ENCODE measurements around the gene RHOXF2B.
"Not testable (repeated sequence)": the region's sequence is repeated elsewhere in the genome, so short reads cannot be mapped to it uniquely, and the experiment has no call there.

Gene RHOXF2B

DNA sequence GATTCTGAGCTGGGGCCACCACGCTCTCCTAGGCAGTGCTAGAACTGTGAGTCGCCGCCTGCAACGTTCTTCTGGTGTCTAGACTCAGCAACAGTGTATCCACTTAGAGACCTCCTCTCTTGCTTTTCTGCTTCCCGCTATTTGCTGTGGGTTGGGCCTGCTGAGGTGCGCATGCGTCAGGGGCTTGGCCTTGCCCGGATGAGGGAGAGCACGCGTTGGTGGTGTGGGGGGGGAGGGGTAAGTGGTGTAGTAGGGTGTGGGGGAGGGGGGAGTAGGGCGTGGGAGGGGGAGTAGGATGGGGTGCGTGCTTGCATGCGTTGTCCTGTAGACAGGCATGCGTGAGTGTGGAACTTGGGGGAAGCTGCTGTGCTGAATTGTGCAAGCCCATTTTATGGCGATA, at the start of gene RHOXF2B:
TSS of gene RHOXF2B (minus strand) at position 101 of the 400 bp plus-strand sequence. CDS start 138 bp downstream, outside the sequence.
- not testable (repeated sequence) for H3K27me3 ChIP-seq; H3K9me3 ChIP-seq (replicated peaks in 1 of 11); H4K20me1 ChIP-seq; H3K4me2 ChIP-seq; H3K36me3 ChIP-seq; H3K9ac ChIP-seq; H3K4me3 ChIP-seq; H3K4me1 ChIP-seq; H3K27ac ChIP-seq

GRCh38 chrX:120125444-120125843, 48.0 kb upstream of the RHOXF2B start:
- Histone ChIP-seq H3K4me2 (peak overlapping the region; percentile 6 to 61 (median 49); a peak in 21 of 22 replicates), H3K27me3 (no peaks in the 10 kb centered on the region), H3K4me1 (peaks cover 6 to 14% (median 11%) of the 10 kb centered on the region in 10 experiments; a peak in 13 of 20 replicates), H3K4me3 (no peak overlapping the region), H3K9me3 (replicated peaks in 1 of 11) (peaks cover 0 to 11% (median 0%) of the 10 kb centered on the region in 11 experiments; a peak in 3 of 22 replicates), H3K9ac (no peak overlapping the region), H3K27ac (no peak overlapping the region), H4K20me1 (no peaks in the 10 kb centered on the region), H3K36me3 (no peaks in the 10 kb centered on the region)
- TF ChIP-seq Cebpa-rat (IDR thresholded peaks at IDR 0.05) = no peak

DNA sequence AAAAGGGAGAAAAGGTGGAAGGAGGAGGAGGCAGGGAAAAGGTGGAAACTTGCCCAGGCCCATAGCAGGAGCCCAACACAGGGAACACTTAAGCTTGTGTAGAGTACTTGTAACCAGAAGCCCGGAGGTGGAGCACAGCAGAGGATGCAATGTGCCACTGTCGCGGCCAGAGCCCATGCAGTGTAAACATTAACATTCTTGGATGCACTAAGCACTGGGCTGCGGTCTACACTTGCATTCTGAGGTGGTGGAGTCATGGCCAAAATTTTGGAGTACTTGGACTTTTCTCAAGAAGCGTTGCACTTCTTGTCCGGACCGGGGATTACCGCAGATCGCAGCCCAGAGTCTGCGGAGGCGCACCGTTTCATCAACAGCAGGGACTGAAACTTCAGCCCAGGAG, 42.7 kb upstream of the RHOXF2B start:
- Histone ChIP-seq H3K4me2 (no peak overlapping the region), H3K4me3 (no peak overlapping the region), H3K27ac (no peak overlapping the region), H3K9ac (no peak overlapping the region), H3K4me1 (peaks cover under 1 to 9% (median 8%) of the 10 kb centered on the region in 10 experiments; a peak in 13 of 20 replicates), H3K9me3 (replicated peaks in 1 of 11) (peaks cover 0 to 11% (median 5%) of the 10 kb centered on the region in 11 experiments; a peak in 9 of 22 replicates), H3K36me3 (no peaks in the 10 kb centered on the region), H4K20me1 (no peaks in the 10 kb centered on the region), H3K27me3 (no peaks in the 10 kb centered on the region)
- no peak for TF ChIP-seq Cebpa-rat (IDR thresholded peaks at IDR 0.05)

GRCh38 chrX:120115438-120115963, 38.0 kb upstream of the RHOXF2B start, which contains the start of gene RHOXF1:
Gene RHOXF1, minus strand, starts transcription at chrX:120115913. Its CDS starts 51 bp downstream, at chrX:120115862.
- no peak within 1 kb of the TSS for H3K4me2 ChIP-seq
- no peak for TF ChIP-seq Cebpa-rat (IDR thresholded peaks at IDR 0.05)
- no peaks in the 10 kb centered on the region for H3K36me3 ChIP-seq
- H3K9ac ChIP-seq = no peak within 1 kb of the TSS
- H4K20me1 ChIP-seq = no peaks in the 10 kb centered on the region
- H3K27ac ChIP-seq = no peak within 1 kb of the TSS
- no peaks in the 10 kb centered on the region for H3K4me1 ChIP-seq
- no peak within 1 kb of the TSS for H3K4me3 ChIP-seq
- H3K27me3 ChIP-seq = no peaks in the 10 kb centered on the region
- H3K9me3 ChIP-seq (replicated peaks in 1 of 11) = peaks cover 0 to 7% (median 5%) of the 10 kb centered on the region in 11 experiments; a peak in 7 of 22 replicates

DNA sequence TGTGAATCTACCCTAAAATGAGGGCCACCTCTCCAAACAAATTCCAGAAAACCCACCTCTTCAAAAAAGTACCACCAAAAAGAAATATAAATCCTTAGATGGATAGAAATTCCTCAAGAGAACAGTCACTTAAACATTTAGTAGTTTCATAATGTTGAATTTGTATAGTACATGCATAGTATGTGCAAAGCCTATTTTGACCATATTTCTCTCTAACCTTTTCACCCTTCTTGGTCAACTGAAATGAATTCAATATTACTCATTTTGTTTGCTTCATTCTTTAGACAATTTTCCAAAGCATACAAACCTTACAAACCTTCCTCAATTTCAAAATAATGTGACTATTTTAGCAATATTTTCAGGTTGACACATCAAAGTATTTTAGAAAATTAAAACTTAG, 34.1 kb upstream of the RHOXF2B start:
- Histone ChIP-seq H3K27ac (no peak overlapping the region), H3K4me1 (no peaks in the 10 kb centered on the region), H3K9me3 (replicated peaks in 1 of 11) (peaks cover 0 to 13% (median 6%) of the 10 kb centered on the region in 11 experiments; a peak in 8 of 22 replicates), H4K20me1 (no peaks in the 10 kb centered on the region), H3K36me3 (no peaks in the 10 kb centered on the region), H3K9ac (no peak overlapping the region), H3K4me3 (no peak overlapping the region), H3K27me3 (no peaks in the 10 kb centered on the region), H3K4me2 (no peak overlapping the region)
- TF ChIP-seq Cebpa-rat (IDR thresholded peaks at IDR 0.05) = no peak

DNA sequence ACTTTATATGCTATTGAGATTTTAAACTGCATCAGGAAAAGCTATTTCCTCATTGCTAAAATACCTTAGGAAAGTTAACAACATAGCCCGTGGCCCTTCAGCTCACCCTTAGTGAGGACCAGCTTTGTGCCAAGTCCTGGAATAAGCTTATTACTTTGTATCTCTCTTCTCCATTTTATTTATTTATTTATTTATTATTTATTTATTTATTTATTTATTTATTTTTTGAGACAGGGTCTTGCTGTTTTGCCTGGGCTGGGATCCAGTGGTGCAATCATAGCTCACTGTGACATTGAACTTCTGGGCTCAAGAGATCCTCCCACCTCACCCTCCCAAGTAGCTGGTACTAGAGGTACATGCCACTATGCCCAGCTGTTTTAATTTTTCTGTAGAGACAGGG, 31.9 kb upstream of the RHOXF2B start:
- Histone ChIP-seq H3K4me2 (no peak overlapping the region), H3K27ac (no peak overlapping the region), H3K36me3 (no peaks in the 10 kb centered on the region), H4K20me1 (no peaks in the 10 kb centered on the region), H3K4me1 (no peaks in the 10 kb centered on the region), H3K9me3 (replicated peaks in 1 of 11) (peaks cover 9 to 22% (median 13%) of the 10 kb centered on the region in 11 experiments; a peak in 19 of 22 replicates), H3K4me3 (no peak overlapping the region), H3K9ac (no peak overlapping the region), H3K27me3 (no peaks in the 10 kb centered on the region)
- TF ChIP-seq Cebpa-rat (IDR thresholded peaks at IDR 0.05) = no peak

- not testable (repeated sequence) for H3K27me3 ChIP-seq, H3K9ac ChIP-seq, H3K27ac ChIP-seq, H4K20me1 ChIP-seq, H3K4me2 ChIP-seq, H3K4me1 ChIP-seq, H3K36me3 ChIP-seq, H3K4me3 ChIP-seq
- peaks cover 46 to 67% (median 57%) of the 10 kb centered on the region in 11 experiments for H3K9me3 ChIP-seq (replicated peaks in 1 of 11)
Observed at GRCh38 chrX:120104707-120105106, 27.2 kb upstream of the RHOXF2B start.

GRCh38 chrX:120101057-120101456, 23.6 kb upstream of the RHOXF2B start:
- H3K36me3 ChIP-seq, H3K4me3 ChIP-seq, H4K20me1 ChIP-seq, H3K27ac ChIP-seq, H3K4me2 ChIP-seq, H3K4me1 ChIP-seq, H3K9ac ChIP-seq, H3K27me3 ChIP-seq: not testable (repeated sequence)
- H3K9me3 ChIP-seq (replicated peaks in 1 of 11) = peaks cover 59 to 78% (median 73%) of the 10 kb centered on the region in 11 experiments

GRCh38 chrX:120090208-120090607, 12.7 kb upstream of the RHOXF2B start:
- H3K27me3 ChIP-seq = no peaks in the 10 kb centered on the region
- no peak overlapping the region for H3K4me2 ChIP-seq
- H4K20me1 ChIP-seq = no peaks in the 10 kb centered on the region
- H3K9ac ChIP-seq = no peak overlapping the region
- no peaks in the 10 kb centered on the region for H3K36me3 ChIP-seq
- peaks cover 0 to 6% (median 0%) of the 10 kb centered on the region in 10 experiments; a peak in 2 of 20 replicates for H3K4me1 ChIP-seq
- no peak for TF ChIP-seq Cebpa-rat (IDR thresholded peaks at IDR 0.05)
- H3K27ac ChIP-seq = no peak overlapping the region
- no peak overlapping the region for H3K4me3 ChIP-seq
- no peaks in the 10 kb centered on the region for H3K9me3 ChIP-seq (replicated peaks in 1 of 11)

- Histone ChIP-seq H3K9me3 (replicated peaks in 1 of 11) (no peaks in the 10 kb centered on the region), H3K36me3 (no peaks in the 10 kb centered on the region), H3K4me3 (no peak overlapping the region), H3K27me3 (no peaks in the 10 kb centered on the region), H3K9ac (peak overlapping the region in 2 of 11 experiments; percentile 5 to 17; a peak in 4 of 22 replicates), H3K4me1 (peaks cover 0 to 6% (median 0%) of the 10 kb centered on the region in 10 experiments; a peak in 2 of 20 replicates), H4K20me1 (no peaks in the 10 kb centered on the region), H3K4me2 (peak overlapping the region in 2 of 11 experiments; percentile 21 to 46; a peak in 3 of 22 replicates), H3K27ac (no peak overlapping the region)
- no peak for TF ChIP-seq Cebpa-rat (IDR thresholded peaks at IDR 0.05)
Observed at GRCh38 chrX:120087289-120088017, 10.0 kb upstream of the RHOXF2B start.

- not testable (repeated sequence) for H3K27ac ChIP-seq; H3K4me3 ChIP-seq; H4K20me1 ChIP-seq; H3K27me3 ChIP-seq; H3K4me2 ChIP-seq; H3K9ac ChIP-seq; H3K4me1 ChIP-seq; H3K9me3 ChIP-seq (replicated peaks in 1 of 11); H3K36me3 ChIP-seq
Observed at GRCh38 chrX:120085553-120086185, 8.2 kb upstream of the RHOXF2B start.

DNA sequence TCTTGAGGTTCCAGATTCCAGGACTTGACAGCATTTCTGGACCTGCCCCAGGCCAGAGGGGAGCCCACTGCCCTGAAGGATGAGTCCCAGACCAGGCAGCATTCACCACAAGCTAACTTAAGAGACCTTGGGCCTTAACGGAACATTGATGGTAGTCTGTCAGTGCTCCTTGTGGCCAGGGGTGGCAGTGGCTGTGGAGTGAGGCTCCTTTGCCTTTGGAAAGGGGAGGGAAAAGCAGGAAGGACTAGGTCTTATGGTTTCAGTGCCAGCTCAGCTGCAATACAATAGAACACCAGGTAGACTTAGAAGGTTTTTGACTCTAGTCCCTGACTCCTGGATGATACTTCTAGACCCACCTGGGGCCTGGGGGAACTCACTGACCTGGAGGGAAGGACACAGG, 11.3 kb downstream of the RHOXF2B start:
- H3K4me3 ChIP-seq; H3K27me3 ChIP-seq; H3K9ac ChIP-seq; H3K4me2 ChIP-seq; H3K36me3 ChIP-seq; H3K27ac ChIP-seq; H3K9me3 ChIP-seq (replicated peaks in 1 of 11); H4K20me1 ChIP-seq; H3K4me1 ChIP-seq: not testable (repeated sequence)

DNA sequence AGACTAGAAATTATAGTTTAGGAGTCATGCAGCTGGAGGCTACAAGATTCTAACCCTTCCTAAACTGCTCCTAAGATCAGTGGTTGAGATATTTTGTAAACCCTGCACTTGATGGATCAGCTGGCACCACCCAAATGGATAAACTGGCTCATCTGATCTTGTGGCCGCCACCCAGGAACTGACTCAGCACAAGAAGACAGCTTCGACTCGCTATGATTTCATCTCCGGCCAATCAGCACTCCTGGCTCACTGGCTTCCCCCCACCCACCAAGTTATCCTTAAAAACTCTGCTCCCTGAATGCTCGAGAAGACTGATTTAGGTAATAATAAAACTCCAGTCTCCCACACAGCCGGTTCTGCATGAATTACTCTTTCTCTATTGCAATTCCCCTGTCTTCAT, 34.8 kb downstream of the RHOXF2B start:
- H3K9ac ChIP-seq; H3K4me2 ChIP-seq; H3K9me3 ChIP-seq (replicated peaks in 1 of 11); H3K27ac ChIP-seq; H4K20me1 ChIP-seq; H3K4me1 ChIP-seq; H3K36me3 ChIP-seq; H3K27me3 ChIP-seq; H3K4me3 ChIP-seq: not testable (repeated sequence)

Measured in BLaER1 treated with 17β-estradiol and CSF1 and Interleukin-3, amounts not matched to agents 10 nM and 100 nM (cell line).